LNCAP (cell line): ENCODE results near the gene FADS1.

Source experiments
- CTCF ChIP-seq: fragments of 450-650 bp; IDR thresholded peaks from 2 replicates; pipeline ENCODE4 v1.5.1; 2017; ENCODE audit warnings: mild to moderate bottlenecking

FADS1 gene

GRCh38 chr11:61860054-61860903, 43.5 kb upstream of the FADS1 start:
- no peak for TF ChIP-seq CTCF

- no peak for TF ChIP-seq CTCF
These were observed 39.3 kb upstream of the FADS1 start for GRCh38 chr11:61855939-61856680.

- TF ChIP-seq CTCF, result no peak
These were observed 38.3 kb upstream of the FADS1 start for GRCh38 chr11:61854966-61855714.

GRCh38 chr11:61854206-61854895, 37.5 kb upstream of the FADS1 start:
- TF ChIP-seq CTCF, result no peak

GRCh38 chr11:61853698-61854169, 36.9 kb upstream of the FADS1 start:
- TF ChIP-seq CTCF, result no peak

- no peak for TF ChIP-seq CTCF
These were observed 35.1 kb upstream of the FADS1 start for GRCh38 chr11:61851900-61852295.
